Neural cell (in vitro differentiated cells): Measurements from ENCODE around the gene MAD1L1. TPM values are rescaled to one million over a fixed set of nuclear protein-coding genes. Genes with fewer than 3 reads are reported as not detected.

Experiments used
- H2AFZ ChIP-seq: fragments of 200-600, 300-800 bp; sonication (generic), shearing (Covaris generic); 2 replicates; pipeline ENCODE4 v1.6.0; 2014; ENCODE audit warnings: low read depth, mild to moderate bottlenecking, antibody characterized with exemption, low read length, moderate library complexity
- H3F3A ChIP-seq: fragments of 200-600 bp; shearing (Covaris generic); 2 replicates; pipeline ENCODE4 v1.6.1; 2016; ENCODE audit warnings: mild to moderate bottlenecking, moderate library complexity, mixed read lengths, antibody characterized with exemption, low read length; ENCODE audit not compliant: insufficient read depth, poor library complexity, severe bottlenecking
- H3K27ac ChIP-seq: fragments of 200-600, 300-800 bp; sonication (generic), shearing (Covaris generic); 2 replicates; pipeline ENCODE4 v1.5.1; 2014; ENCODE audit warnings: mild to moderate bottlenecking, low read length, moderate library complexity
- H3K27me3 ChIP-seq: fragments of 300-800, 200-600 bp; sonication (generic), shearing (Covaris generic); 2 replicates; pipeline ENCODE4 v1.6.0; 2014; ENCODE audit warnings: mild to moderate bottlenecking, low read depth, low read length, moderate library complexity; ENCODE audit not compliant: insufficient read depth
- H3K36me3 ChIP-seq: fragments of 300-800, 200-600 bp; sonication (generic), shearing (Covaris generic); 2 replicates; pipeline ENCODE4 v1.5.1; 2014; ENCODE audit warnings: mild to moderate bottlenecking, antibody characterized with exemption, low read length, moderate library complexity; ENCODE audit not compliant: insufficient read depth
- H3K4me2 ChIP-seq: fragments of 300-800, 200-600 bp; sonication (generic), shearing (Covaris generic); 2 replicates; pipeline ENCODE4 v1.6.0; 2014; ENCODE audit warnings: mild to moderate bottlenecking, low read length
- H3K4me3 ChIP-seq: fragments of 300-800, 200-600 bp; sonication (generic), shearing (Covaris generic); 2 replicates; pipeline ENCODE4 v1.5.1; 2014; ENCODE audit warnings: mild to moderate bottlenecking, low read length, moderate library complexity
- H3K79me2 ChIP-seq: fragments of 200-600 bp; shearing (Covaris generic); replicated peaks from 2 replicates; pipeline ENCODE4 v1.6.0; 2014; ENCODE audit warnings: mild to moderate bottlenecking, low read length, moderate library complexity; ENCODE audit not compliant: insufficient read depth
- H3K9ac ChIP-seq: fragments of 300-800, 200-600 bp; sonication (generic), shearing (Covaris generic); 2 replicates; pipeline ENCODE4 v1.6.1; 2016; ENCODE audit warnings: mild to moderate bottlenecking, low read length, mixed read lengths
- H3K9me2 ChIP-seq: fragments of 200-600 bp; shearing (Covaris generic); 2 replicates; pipeline ENCODE4 v1.6.1; 2016; ENCODE audit warnings: mild to moderate bottlenecking, low read length, mixed read lengths; ENCODE audit not compliant: insufficient read depth
- H3K9me3 ChIP-seq: fragments of 200-600, 300-800 bp; sonication (generic), shearing (Covaris generic); 2 replicates; pipeline ENCODE4 v1.6.1; 2016; ENCODE audit warnings: mild to moderate bottlenecking, mixed run types, low read length, moderate library complexity, mixed read lengths
- H4K20me1 ChIP-seq: fragments of 200-600 bp; shearing (Covaris generic); 2 replicates; pipeline ENCODE4 v1.6.1; 2016; ENCODE audit warnings: mild to moderate bottlenecking, mixed run types; ENCODE audit not compliant: insufficient read depth
- CTCF ChIP-seq: fragments of 450-650 bp; IDR thresholded peaks from 2 replicates; pipeline ENCODE4 v1.5.1; 2014; ENCODE audit warnings: antibody characterized with exemption, mild to moderate bottlenecking, moderate library complexity; ENCODE audit not compliant: poor library complexity, severe bottlenecking
- EP300 ChIP-seq: fragments of 450-650 bp; conservative IDR thresholded peaks from 2 replicates; pipeline ENCODE4 v1.6.1; 2014; ENCODE audit warnings: antibody characterized with exemption, mild to moderate bottlenecking, moderate library complexity; ENCODE audit not compliant: poor library complexity, severe bottlenecking
- EZH2 ChIP-seq: fragments of 200-600, 300-800 bp; shearing (Covaris generic), sonication (generic); IDR thresholded peaks from 2 replicates; pipeline ENCODE4 v1.6.1; 2014; ENCODE audit warnings: antibody characterized with exemption, low read length, borderline replicate concordance, mild to moderate bottlenecking; ENCODE audit not compliant: insufficient read depth, poor library complexity, severe bottlenecking
- MXI1 ChIP-seq: fragments of 450-650 bp; conservative IDR thresholded peaks from 2 replicates; pipeline ENCODE4 v1.6.1; 2014; ENCODE audit warnings: antibody characterized with exemption, mild to moderate bottlenecking; ENCODE audit not compliant: poor library complexity, severe bottlenecking
- POLR2AphosphoS5 ChIP-seq: IDR thresholded peaks from 2 replicates; pipeline ENCODE4 v1.6.1; 2012
- RAD21 ChIP-seq: fragments of 450-650 bp; conservative IDR thresholded peaks from 2 replicates; pipeline ENCODE4 v1.6.1; 2014; ENCODE audit warnings: antibody characterized with exemption, mild to moderate bottlenecking, moderate library complexity
- SMC3 ChIP-seq: fragments of 450-650 bp; conservative IDR thresholded peaks from 2 replicates; pipeline ENCODE4 v1.6.1; 2014; ENCODE audit warnings: antibody characterized with exemption, mild to moderate bottlenecking, moderate library complexity; ENCODE audit not compliant: poor library complexity
- TAF1 ChIP-seq: IDR thresholded peaks from 2 replicates; pipeline ENCODE4 v1.6.1; 2012; ENCODE audit warnings: low read depth
- polyA plus RNA-seq: library from polyadenylated mRNA; depleted of rRNA; stranded (reverse); fragments of >200 nt; gene quantifications from 2 replicates; pipeline ENCODE4 v1.2.3, GENCODE V29; 2014
- TF ChIP-seq, protein P1 (sequence below): IDR thresholded peaks from 2 replicates; pipeline ENCODE4 v1.6.1; 2012; ENCODE audit warnings: borderline replicate concordance

Gene MAD1L1
- polyA plus RNA-seq, 1 donor from 2014 or later, result 31.4 TPM

GRCh38 chr7:2180081-2180480 is 52.7 kb downstream of the MAD1L1 start:
- no peaks in the 10 kb centered on the region for H3K9me2 ChIP-seq
- no peak for TF ChIP-seq EP300
- TF ChIP-seq MXI1, result no peak
- TF ChIP-seq RAD21, result no peak
- TF ChIP-seq SMC3, result no peak
- no peak for TF ChIP-seq CTCF
- no peak for TF ChIP-seq POLR2AphosphoS5
- TF ChIP-seq, protein P1, sequence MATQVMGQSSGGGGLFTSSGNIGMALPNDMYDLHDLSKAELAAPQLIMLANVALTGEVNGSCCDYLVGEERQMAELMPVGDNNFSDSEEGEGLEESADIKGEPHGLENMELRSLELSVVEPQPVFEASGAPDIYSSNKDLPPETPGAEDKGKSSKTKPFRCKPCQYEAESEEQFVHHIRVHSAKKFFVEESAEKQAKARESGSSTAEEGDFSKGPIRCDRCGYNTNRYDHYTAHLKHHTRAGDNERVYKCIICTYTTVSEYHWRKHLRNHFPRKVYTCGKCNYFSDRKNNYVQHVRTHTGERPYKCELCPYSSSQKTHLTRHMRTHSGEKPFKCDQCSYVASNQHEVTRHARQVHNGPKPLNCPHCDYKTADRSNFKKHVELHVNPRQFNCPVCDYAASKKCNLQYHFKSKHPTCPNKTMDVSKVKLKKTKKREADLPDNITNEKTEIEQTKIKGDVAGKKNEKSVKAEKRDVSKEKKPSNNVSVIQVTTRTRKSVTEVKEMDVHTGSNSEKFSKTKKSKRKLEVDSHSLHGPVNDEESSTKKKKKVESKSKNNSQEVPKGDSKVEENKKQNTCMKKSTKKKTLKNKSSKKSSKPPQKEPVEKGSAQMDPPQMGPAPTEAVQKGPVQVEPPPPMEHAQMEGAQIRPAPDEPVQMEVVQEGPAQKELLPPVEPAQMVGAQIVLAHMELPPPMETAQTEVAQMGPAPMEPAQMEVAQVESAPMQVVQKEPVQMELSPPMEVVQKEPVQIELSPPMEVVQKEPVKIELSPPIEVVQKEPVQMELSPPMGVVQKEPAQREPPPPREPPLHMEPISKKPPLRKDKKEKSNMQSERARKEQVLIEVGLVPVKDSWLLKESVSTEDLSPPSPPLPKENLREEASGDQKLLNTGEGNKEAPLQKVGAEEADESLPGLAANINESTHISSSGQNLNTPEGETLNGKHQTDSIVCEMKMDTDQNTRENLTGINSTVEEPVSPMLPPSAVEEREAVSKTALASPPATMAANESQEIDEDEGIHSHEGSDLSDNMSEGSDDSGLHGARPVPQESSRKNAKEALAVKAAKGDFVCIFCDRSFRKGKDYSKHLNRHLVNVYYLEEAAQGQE, result no peak
- no peak for TF ChIP-seq TAF1
- no peak for TF ChIP-seq EZH2
- no peaks in the 10 kb centered on the region for H3K79me2 ChIP-seq
- no peak overlapping the region for H2AFZ ChIP-seq
- H3K36me3 ChIP-seq, result no peaks in the 10 kb centered on the region
- no peaks in the 10 kb centered on the region for H4K20me1 ChIP-seq
- no peak overlapping the region for H3K27ac ChIP-seq
- H3K4me2 ChIP-seq, result no peak overlapping the region
- H3K9ac ChIP-seq, result no peak overlapping the region
- H3K27me3 ChIP-seq, result no peaks in the 10 kb centered on the region
- no peaks in the 10 kb centered on the region for H3F3A ChIP-seq
- no peaks in the 10 kb centered on the region for H3K9me3 ChIP-seq
- no peak overlapping the region for H3K4me3 ChIP-seq

GRCh38 chr7:2175514-2175913 is 57.2 kb downstream of the MAD1L1 start:
- H3K4me2 ChIP-seq, result no peak overlapping the region

More at GRCh38 chr7:2175514-2175913, 57.2 kb downstream of the MAD1L1 start:
- no peaks in the 10 kb centered on the region for H3K9me2 ChIP-seq
- H3K9ac ChIP-seq, result no peak overlapping the region
- no peaks in the 10 kb centered on the region for H3K9me3 ChIP-seq
- no peaks in the 10 kb centered on the region for H3K79me2 ChIP-seq
- H2AFZ ChIP-seq, result no peak overlapping the region
- no peak overlapping the region for H3K4me3 ChIP-seq
- H3K36me3 ChIP-seq, result no peaks in the 10 kb centered on the region
- H3K27ac ChIP-seq, result no peak overlapping the region
- no peak for TF ChIP-seq POLR2AphosphoS5
- no peak for TF ChIP-seq EZH2
- TF ChIP-seq, protein P1, result no peak
- no peak for TF ChIP-seq CTCF
- no peak for TF ChIP-seq EP300
- TF ChIP-seq SMC3, result no peak
- TF ChIP-seq TAF1, result no peak
- no peaks in the 10 kb centered on the region for H3F3A ChIP-seq
- no peaks in the 10 kb centered on the region for H3K27me3 ChIP-seq
- H4K20me1 ChIP-seq, result no peaks in the 10 kb centered on the region
